Lower lobe of right lung (tissue), 2 donors: ENCODE measurements around the gene PLEKHM3. TPM values are rescaled to one million over a fixed set of nuclear protein-coding genes. Genes with fewer than 3 reads are reported as not detected.
A peak's percentile ranks its signal among the peaks of the same experiment; 100 is the strongest.
"Not testable (repeated sequence)": the region's sequence is repeated elsewhere in the genome, so short reads cannot be mapped to it uniquely, and the experiment has no call there.

Source experiments
- ATAC-seq, 2 donors: fragments of 200-7000 bp; cut with Tn5 transposase; one replicate each; pipeline ENCODE4 v1.9.1; 2020 to 2022; ENCODE audit warnings: mild to moderate bottlenecking in 2 of 2, moderate library complexity in 2 of 2
- DNase-seq: peaks from one replicate; pipeline ENCODE4 v3.0.0-alpha.2; 2020
- H3K27ac ChIP-seq: fragments of 200-600 bp; one replicate; pipeline ENCODE4 v1.8.0; 2022
- H3K27me3 ChIP-seq: fragments of 200-600 bp; one replicate; pipeline ENCODE4 v1.8.0; 2022; ENCODE audit warnings: low read depth
- H3K36me3 ChIP-seq: fragments of 200-600 bp; one replicate; pipeline ENCODE4 v1.8.0; 2022; ENCODE audit warnings: mild to moderate bottlenecking
- H3K4me1 ChIP-seq: fragments of 200-600 bp; one replicate; pipeline ENCODE4 v1.8.0; 2022
- H3K4me3 ChIP-seq: fragments of 200-600 bp; one replicate; pipeline ENCODE4 v1.8.0; 2022; ENCODE audit warnings: mild to moderate bottlenecking
- H3K9me3 ChIP-seq: fragments of 200-600 bp; one replicate; pipeline ENCODE4 v1.8.0; 2022
- intact Hi-C: fragments of 100-400 bp; cut with DNase I; formaldehyde crosslinking; loops from one replicate; pipeline ENCODE4 v1.11.0; 2022
- total RNA-seq: library from RNA; stranded (reverse); fragmentation: NEBNext Ultra II Directional; extraction: Animal tissue kit (Norgen Biotek cat#: 25700); gene quantifications from one replicate; pipeline ENCODE4 v1.2.1, GENCODE V29; 2021
- TF ChIP-seq, protein P1 (sequence below): fragments of 200-600 bp; IDR thresholded peaks from one replicate; pipeline ENCODE4 v1.8.0; 2022; ENCODE audit warnings: antibody characterized with exemption, mild to moderate bottlenecking
- donor health status: DM: no; HTN: yes; CAD: no; lungs with severe emphysema.

PLEKHM3 gene
- total RNA-seq, 1 donor from 2014 or later, result 25.8 TPM

DNA sequence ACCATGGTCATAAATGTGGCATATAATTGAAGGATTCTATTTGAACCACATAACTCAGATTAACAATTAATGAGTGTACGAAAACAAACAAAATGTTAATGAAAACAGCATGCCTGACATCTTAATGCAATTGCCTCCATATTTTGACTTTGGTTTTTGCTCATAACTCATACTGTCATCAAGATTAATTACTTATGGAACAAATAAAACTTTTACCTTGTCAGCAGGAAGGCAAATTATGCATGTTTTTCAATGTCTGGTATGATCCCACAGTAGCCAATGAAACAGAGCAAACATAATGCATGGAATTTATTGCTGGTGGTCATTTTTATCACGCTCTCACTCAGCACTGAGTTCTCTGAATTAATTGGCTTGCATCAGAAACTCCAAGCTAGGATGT, 5.1 kb downstream of the PLEKHM3 start:
- ATAC-seq (no peak), DNase-seq (no peak)
- intact Hi-C loops, result no loop called here
- H3K27ac ChIP-seq, result no peak overlapping the region
- H3K36me3 ChIP-seq, result no peaks in the 10 kb centered on the region
- H3K4me3 ChIP-seq, result no peak overlapping the region
- TF ChIP-seq, protein P1, sequence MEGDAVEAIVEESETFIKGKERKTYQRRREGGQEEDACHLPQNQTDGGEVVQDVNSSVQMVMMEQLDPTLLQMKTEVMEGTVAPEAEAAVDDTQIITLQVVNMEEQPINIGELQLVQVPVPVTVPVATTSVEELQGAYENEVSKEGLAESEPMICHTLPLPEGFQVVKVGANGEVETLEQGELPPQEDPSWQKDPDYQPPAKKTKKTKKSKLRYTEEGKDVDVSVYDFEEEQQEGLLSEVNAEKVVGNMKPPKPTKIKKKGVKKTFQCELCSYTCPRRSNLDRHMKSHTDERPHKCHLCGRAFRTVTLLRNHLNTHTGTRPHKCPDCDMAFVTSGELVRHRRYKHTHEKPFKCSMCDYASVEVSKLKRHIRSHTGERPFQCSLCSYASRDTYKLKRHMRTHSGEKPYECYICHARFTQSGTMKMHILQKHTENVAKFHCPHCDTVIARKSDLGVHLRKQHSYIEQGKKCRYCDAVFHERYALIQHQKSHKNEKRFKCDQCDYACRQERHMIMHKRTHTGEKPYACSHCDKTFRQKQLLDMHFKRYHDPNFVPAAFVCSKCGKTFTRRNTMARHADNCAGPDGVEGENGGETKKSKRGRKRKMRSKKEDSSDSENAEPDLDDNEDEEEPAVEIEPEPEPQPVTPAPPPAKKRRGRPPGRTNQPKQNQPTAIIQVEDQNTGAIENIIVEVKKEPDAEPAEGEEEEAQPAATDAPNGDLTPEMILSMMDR, result no peak
- no peaks in the 10 kb centered on the region for H3K9me3 ChIP-seq
- H3K27me3 ChIP-seq, result no peaks in the 10 kb centered on the region
- H3K4me1 ChIP-seq, result peaks cover 20% of the 10 kb centered on the region

DNA sequence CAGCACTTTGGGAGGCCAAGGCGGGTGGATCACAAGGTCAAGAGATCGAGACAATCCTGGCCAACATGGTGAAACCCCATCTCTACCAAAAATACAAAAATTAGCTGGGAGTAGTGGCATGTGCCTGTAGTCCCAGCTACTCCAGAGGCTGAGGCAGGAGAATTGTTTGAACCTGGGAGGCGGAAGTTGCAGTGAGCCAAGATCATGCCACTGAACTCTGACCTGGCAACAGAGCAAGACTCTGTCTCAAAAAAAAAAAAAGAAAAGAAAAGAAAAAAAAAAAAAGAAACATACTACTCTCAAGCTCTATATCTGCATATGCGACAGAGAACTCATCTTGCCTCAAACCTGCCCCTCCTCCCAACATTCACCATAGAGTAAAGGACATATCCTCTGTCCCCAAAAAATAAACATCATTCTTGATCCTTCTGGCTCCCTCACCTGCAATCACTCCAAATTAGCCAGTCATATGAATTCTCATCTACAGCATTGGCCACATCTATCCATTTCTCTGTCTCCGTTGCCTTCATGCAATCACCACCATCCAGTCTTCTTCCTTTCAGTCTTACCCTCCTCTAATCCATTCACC, 7.1 kb downstream of the PLEKHM3 start:
- H3K36me3 ChIP-seq, H3K9me3 ChIP-seq, intact Hi-C loops, H3K27ac ChIP-seq, ATAC-seq, H3K27me3 ChIP-seq, DNase-seq, H3K4me3 ChIP-seq: not testable (repeated sequence)
- H3K4me1 ChIP-seq, result peaks cover 23% of the 10 kb centered on the region

GRCh38 chr2:208017721-208018120, 7.6 kb downstream of the PLEKHM3 start:
- no peak overlapping the region for H3K27ac ChIP-seq
- TF ChIP-seq, protein P1, result no peak

DNA sequence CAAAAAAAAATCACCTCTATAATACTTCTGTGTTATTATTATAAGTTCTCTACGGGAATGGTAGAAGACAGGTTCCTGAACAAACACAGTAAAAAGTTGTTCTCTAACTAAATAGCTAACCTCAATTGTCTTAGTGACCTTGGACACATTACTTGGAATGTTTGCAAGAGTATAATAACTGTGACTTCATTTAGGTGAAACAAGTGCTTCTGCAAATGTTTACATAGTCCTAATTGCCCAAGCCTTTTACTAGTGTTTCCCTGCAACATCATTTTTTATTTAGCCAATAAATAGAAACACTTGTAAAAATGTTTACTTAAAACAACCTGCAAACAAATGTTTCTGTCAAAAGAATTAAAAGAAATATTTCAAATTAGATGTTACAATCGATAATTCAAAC, 9.9 kb downstream of the PLEKHM3 start:
- peaks cover 35% of the 10 kb centered on the region for H3K4me1 ChIP-seq
- H3K36me3 ChIP-seq, result no peaks in the 10 kb centered on the region
- no peaks in the 10 kb centered on the region for H3K9me3 ChIP-seq
- ATAC-seq, result peak; percentile 64 to 90
- H3K4me3 ChIP-seq, result no peak overlapping the region
- DNase-seq, result no peak
- no peak overlapping the region for H3K27ac ChIP-seq
- TF ChIP-seq, protein P1, result no peak
- H3K27me3 ChIP-seq, result no peaks in the 10 kb centered on the region
- intact Hi-C loops, result no loop called here

More at GRCh38 chr2:208017721-208018120, 7.6 kb downstream of the PLEKHM3 start:
- Histone ChIP-seq H3K27me3 (no peaks in the 10 kb centered on the region), H3K36me3 (no peaks in the 10 kb centered on the region), H3K4me1 (peaks cover 25% of the 10 kb centered on the region), H3K9me3 (no peaks in the 10 kb centered on the region), H3K4me3 (no peak overlapping the region)
- ATAC-seq (peak; percentile 20 to 57), DNase-seq (no peak)
- intact Hi-C loops, result no loop called here

GRCh38 chr2:208013285-208014178, 11.8 kb downstream of the PLEKHM3 start:
- Histone ChIP-seq H3K27ac (no peak overlapping the region), H3K27me3 (no peaks in the 10 kb centered on the region), H3K9me3 (no peaks in the 10 kb centered on the region), H3K36me3 (no peaks in the 10 kb centered on the region), H3K4me1 (peaks cover 42% of the 10 kb centered on the region), H3K4me3 (no peak overlapping the region)
- DNase-seq, result no peak
- intact Hi-C loops, result no loop called here
- TF ChIP-seq, protein P1, result no peak
- peak in 1 of 2 donors; percentile 44 for ATAC-seq

GRCh38 chr2:208012449-208012848, 12.9 kb downstream of the PLEKHM3 start:
- ATAC-seq (peak in 1 of 2 donors; percentile 32), DNase-seq (no peak)
- H3K27me3 ChIP-seq, result no peaks in the 10 kb centered on the region
- H3K4me3 ChIP-seq, result no peak overlapping the region
- peaks cover 42% of the 10 kb centered on the region for H3K4me1 ChIP-seq
- H3K27ac ChIP-seq, result no peak overlapping the region
- TF ChIP-seq, protein P1, result no peak
- H3K36me3 ChIP-seq, result no peaks in the 10 kb centered on the region
- H3K9me3 ChIP-seq, result no peaks in the 10 kb centered on the region
- intact Hi-C loops, result no loop called here
